Measurements from ENCODE around the gene SASH3.

Gene SASH3

DNA sequence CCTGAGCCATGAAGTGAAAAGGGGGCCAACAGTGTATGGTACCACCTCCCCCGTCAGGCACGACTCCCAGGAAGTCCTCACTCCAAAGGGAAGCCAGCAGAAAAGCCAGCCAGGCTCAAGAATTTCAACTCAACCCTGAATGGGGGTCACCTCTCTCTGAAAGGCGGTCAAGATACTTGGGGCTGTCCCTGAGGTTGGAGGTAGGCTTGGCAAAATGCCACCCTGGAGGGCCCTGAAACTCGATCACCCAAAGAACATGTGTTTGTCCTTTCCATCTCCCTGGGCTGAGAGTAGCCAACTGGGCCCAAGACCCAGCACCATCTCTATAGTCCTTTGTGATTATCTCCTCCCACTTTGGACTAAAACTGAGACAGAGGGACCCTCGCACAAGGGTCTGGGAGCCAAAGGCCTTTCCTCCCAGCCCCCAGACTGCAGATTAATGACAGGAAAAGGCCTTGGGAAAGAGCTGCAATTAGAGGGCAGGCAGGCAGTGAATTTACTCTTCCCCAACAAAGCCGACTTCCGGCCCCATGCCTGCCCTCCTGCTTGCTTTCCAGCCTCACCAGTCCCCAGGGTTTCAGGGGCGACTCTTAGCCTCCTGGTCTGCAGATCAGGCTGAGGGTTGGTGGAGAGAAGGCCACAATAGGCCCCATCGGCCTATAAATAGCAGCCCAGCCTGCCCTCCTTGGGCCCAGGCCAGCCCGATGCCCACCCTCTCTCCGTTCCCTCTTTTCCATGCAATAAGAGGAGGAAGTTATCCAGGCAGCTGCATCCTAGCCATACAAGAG lies 5.6 kb downstream of the SASH3 start:
- DNase-seq = no peak

DNA sequence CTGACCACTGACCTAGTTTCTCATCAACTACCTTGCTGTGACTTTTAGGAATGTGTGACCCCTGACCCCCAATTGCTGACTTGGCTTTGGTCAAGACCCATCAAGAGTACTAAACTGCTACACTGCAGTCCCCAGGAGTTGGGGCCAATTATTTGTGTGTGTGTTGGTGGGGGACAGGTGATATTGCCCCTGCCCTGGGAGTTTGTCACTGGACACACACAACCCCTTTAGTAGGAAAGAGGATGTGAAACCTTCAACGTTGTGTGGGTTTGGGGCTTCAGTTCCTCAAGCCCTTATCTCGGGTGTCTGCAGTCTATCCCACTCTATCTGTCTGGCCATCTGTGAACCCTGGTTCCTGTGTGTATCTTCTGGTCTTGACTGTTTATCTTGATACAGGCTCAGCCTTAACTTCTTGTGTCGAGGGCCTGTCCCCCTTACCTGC lies 6.5 kb downstream of the SASH3 start:
- DNase-seq = no peak

DNA sequence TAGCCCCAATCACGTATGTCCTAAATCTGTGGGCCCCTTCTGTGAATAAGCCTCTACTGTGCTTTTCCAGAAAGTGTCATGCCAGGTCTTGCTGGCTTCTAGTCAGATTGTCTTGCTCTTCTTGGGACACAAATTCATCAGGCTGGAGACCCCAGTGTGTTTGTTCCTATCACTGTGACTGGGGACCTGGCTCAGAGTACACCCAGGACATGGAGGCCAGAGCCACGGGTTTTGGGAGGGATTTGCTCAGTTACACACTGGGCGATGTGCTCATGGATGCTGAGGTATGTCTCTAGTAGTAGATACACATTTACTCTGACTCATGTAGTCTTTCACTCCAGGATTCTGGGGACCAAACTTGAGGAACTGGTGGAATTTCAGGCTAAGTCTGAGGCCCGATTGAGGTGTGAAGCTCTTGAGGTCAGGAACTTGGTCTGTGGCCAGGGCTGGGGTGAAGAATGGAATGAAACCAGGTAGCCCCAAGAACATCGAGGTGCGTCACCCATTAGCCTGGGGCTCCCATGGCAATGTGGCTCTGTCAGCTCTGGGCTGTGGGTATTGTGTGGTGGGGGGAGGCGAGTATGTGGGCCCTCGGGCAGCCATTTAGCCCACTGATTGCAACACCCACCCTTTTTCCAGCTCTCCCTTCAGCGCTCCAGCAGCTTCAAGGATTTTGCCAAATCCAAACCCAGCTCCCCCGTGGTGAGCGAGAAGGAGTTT lies 7.7 kb downstream of the SASH3 start:
- no peak for DNase-seq

DNA sequence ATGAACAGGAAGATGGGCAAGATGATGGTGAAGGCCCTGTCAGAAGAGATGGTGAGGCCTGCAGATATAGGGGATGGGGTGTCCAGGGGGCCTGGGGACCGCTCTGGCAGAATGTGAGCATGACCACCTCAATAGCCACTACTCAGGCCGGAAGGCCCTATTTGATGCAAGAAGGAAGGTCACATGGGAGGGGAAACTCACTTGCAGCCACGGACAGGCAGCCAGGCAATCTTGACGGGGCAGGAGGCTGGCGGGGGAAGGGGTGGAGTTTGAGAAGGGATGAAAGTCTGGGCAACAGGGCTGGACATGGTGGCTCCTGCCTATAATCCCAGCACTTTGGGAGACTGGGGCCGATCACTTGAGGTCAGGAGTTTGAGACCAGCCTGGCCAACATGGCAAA lies 8.8 kb downstream of the SASH3 start:
- DNase-seq = no peak

DNA sequence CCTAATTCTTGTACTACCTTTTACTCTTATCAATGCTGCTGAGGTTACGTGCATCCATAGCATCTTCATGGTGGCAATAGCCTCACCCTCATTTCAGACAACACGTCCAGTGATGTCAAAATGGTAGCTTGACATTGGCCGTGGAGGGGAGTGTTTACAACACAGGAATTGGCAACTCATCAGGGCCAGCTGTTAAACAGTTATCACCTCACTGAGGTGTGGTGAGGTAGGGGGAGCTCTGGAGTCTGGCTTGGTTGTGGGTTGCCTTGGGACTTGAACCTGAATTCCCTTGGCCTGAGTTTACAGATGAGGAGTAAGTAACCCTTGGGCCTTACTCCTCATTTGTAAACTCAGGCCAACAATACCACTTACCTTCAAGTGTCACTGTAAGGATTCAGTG lies 10.4 kb downstream of the SASH3 start:
- no peak for DNase-seq

DNA sequence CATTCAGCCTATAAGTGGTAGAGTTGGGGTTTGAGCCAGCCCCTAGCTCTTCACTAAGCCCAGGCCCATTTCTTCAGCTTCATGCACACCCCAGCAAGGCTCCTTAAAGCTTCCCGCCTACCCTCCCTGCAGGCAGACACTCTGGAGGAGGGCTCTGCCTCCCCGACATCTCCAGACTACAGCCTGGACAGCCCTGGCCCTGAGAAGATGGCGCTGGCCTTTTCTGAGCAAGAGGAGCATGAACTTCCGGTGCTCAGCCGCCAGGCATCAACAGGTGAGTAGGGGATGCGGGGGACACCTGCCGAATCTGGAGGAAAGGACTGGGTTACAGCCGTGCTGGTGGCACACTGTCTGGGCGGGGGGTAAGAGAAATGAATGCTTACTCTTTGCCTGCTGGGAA lies 11.1 kb downstream of the SASH3 start:
- DNase-seq = no peak

DNA sequence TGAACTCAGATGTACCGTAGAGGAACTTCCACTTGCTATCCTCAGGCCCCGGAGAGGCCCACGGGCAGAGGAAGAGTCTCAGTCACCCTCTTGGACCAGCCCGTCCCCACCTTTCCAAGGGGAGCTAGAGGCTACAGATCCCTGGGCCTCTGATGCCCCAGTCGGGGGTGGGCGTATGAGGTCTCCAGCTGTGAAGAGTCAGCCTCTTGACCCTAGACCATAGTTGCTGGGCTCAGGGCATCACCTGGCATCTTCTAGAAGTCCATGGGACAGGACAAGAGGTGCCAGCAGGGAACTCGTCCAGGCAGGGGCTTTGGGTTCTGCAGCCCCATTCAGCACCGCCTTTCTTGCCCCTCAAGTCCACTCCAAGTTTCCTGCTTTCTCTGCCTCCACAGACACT lies 11.6 kb downstream of the SASH3 start:
- no peak for DNase-seq

DNA sequence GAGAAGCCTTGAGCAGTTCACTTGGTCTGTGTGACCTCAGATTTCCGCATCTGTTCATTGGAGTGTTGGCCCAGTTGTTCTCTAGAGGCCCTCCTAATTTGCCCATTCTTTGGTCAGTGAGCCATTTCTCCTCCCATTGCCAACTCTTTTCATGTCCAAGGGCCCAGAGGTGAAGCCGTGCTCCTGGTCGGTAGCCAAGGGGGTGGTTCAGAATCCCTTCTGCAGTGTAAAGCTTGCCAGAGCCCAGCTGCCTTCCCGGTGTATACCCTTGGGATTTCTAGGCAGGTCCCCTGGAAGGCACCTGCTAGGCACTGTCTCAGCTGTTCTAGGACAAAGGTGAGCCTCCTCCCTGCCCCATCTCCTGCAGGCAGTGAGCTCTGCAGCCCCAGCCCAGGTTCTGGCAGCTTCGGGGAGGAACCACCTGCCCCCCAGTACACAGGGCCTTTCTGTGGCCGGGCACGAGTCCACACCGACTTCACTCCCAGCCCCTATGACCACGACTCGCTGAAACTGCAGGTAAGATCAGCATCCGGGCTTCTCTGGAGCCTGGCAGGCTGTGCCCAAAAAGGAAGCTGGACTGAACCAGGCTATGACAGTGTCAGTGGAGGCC lies 12.3 kb downstream of the SASH3 start:
- DNase-seq = no peak

DNA sequence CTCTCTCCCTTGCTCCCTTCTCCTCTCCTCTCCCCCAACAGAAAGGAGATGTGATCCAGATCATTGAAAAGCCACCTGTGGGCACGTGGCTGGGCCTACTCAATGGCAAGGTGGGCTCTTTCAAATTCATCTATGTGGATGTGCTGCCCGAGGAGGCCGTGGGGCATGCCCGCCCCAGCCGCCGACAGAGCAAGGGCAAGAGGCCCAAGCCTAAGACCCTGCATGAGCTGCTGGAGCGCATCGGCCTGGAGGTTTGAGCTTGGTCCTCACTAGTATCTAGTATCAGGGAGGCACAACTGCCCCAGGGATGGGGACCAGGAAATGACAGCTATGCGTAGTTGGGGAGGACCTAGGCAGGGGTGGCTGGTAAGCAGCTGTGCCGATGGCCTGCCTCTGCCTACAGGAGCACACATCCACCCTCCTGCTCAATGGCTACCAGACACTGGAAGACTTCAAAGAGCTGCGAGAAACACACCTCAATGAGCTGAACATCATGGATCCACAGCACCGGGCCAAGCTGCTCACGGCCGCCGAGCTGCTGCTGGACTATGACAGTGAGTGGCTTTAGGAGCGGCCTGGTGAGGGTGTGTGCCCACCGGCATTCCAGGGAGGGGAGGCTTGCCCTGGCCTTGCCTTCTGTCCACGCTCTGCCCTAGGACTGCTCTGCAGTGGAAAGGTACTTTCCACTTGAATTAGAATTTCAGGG lies 13.0 kb downstream of the SASH3 start:
- DNase-seq = no peak

DNA sequence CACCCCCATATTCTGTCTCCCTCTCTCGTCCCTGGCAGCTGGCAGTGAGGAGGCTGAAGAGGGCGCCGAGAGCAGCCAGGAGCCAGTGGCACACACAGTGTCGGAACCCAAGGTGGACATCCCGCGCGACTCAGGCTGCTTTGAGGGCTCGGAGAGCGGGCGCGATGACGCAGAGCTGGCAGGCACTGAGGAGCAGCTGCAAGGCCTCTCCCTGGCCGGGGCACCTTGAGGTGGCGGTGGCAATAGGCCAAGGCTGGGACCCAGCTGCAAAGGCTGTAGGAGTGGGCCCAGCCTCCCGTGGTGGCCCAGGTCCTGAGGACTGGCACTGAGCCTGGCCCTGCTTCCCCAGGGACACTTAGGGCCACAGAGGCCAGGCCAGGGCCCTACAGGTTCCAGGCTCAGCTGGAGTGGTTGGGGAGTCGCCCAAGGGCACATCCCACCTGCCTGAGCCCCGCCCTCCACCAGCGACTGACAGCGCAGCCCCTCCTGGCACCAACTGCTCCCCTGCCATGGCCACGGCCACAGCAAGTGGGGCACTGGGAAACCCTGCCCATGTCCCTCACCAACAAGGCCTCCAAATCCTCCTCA lies 13.9 kb downstream of the SASH3 start:
- DNase-seq = no peak

DNA sequence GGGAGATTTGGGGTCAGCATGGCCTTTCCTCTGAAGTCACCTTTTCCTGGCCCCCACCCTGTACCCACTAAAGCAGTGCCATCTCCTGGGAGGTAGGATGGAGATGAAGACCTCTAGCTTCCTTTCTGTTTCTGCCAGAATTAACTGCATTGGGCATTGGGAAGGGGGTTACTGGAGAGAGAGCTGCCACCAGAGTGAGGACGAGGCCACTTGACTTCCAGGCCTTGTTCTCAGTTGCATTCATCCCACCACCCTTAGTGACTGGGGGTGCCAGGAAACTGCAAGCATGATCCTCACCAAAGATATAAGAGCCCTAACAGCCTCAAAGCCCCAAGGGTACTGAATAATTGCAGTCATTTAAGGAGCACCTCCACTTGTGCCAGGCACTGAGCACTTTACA lies 15.8 kb downstream of the SASH3 start:
- no peak for DNase-seq

DNA sequence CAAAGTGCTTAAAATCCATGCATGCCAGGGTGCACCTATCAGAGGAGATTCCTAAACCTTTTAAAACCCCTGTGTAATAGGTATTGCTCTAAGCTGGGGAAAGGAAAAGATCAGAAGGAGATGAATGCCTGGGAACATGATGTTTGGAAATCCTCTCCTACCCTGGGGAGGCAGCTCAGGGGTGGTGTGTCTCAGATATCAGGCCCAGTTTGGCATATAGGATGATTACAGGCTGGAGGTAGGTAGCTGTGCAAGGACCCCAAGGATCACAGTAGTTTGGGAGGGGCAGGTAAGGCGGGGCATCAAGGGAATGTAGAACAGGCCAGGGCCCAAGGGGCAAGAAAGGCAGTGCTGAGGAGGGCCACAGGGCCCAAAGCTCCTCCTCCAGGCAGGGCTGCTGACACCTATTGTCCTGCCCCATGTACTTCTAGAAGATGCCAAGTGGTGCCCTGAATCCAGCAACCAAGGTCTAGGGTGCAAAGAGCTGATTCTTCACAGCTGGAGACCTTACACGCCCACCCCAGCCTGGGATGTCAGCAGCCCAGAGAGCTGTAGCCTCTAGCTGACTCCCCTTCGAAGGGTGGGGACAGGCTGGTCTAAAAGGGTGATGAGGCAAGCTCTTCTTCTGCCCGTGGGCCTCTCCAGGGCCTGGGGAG lies 17.6 kb downstream of the SASH3 start:
- DNase-seq = no peak

DNA sequence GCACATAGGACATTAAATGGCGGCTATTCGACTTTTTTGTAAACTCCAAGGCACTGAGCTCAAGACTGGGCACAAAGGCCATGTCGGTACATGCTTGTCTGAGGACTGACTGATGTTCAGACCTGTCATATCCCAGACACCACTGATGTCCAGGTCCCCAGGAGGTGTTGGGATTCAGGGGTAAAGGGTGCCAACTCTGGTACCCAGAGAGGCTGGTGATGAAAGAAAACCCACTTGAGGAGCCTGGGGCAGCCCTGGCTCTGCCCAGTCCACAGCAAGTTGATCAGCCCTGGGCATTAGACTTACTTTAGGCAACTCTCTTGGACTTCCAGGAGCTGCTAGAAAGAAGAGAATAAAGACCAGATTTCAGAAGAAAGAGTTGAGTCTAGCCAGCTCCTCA lies 18.7 kb downstream of the SASH3 start:
- DNase-seq = no peak

DNA sequence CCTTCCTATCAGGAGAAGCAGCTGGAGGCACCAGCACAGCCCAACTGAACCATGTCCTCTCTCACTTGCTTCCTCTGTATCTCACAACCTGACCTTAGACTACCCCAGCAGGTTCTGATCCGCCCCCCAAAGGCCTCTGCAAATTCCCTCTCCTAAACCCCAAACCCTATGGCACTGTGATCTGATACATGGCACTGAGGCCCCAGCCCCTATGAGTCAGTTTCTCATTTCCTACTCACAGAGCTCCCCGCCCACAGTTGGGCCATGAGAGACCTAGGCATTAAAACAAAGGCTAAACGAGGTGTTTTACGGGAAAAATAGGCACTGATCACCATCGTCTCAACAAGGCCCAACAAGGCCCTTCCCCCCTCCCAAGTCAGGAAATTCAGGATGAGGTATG lies 19.1 kb downstream of the SASH3 start:
- peak; percentile 37 for DNase-seq

DNA sequence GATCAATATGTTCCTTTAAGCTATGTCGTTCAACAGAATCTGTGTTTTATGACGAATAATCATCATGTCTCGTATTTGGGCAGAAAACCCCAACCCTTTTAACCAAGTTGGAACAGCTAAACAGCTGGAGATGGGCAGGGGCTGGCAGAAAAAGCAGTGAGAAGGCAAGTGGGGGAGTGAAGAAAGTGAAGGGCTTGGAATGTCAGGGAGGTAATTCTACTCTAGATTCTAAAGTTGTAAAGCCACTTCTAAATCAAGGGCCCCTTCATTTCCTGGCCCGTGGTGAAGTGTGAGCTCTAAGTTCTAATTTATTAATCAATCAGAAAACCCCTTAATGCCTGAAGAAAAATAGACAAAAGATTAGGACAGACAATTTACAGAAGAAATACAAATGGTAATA lies 20.4 kb downstream of the SASH3 start:
- no peak for DNase-seq

DNA sequence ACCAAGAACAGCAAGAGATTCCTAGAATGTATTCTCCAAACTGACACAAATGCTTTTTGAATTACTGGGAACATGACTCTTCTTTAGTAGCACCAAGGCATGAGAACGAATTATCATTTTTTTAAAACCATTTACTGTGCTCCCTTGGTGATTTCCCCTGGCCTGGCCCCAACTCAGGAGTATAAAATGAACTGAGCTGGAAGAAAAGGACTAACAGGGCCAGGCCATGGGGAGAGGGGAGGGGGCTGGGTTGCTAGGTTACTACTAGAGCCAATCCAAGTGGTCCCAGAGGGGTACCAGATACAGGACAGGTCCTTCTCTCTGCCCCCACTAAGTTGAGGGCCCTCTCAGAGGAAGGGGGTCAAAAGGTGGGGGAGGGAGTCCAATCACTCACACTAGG lies 23.1 kb downstream of the SASH3 start:
- no peak for DNase-seq

DNA sequence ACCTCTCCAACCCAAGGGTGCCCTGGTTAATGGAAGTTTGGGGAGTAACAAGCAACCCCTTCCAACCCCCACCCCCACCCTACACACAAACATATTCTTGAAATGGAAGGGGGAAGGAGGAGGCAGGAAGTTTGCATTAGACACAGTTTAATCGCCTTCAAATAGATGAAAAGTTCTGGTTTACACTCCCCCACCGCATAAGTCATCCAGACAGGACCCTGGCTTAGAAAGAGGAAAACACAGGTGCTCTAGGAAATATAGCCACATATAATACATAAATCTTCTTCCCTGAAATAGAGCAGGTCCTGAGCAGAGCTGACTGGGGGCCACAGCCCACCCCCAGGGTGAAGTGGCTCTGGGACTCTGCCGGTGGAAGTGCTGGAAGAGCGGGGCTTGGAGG lies 25.1 kb downstream of the SASH3 start:
- no peak for DNase-seq

DNA sequence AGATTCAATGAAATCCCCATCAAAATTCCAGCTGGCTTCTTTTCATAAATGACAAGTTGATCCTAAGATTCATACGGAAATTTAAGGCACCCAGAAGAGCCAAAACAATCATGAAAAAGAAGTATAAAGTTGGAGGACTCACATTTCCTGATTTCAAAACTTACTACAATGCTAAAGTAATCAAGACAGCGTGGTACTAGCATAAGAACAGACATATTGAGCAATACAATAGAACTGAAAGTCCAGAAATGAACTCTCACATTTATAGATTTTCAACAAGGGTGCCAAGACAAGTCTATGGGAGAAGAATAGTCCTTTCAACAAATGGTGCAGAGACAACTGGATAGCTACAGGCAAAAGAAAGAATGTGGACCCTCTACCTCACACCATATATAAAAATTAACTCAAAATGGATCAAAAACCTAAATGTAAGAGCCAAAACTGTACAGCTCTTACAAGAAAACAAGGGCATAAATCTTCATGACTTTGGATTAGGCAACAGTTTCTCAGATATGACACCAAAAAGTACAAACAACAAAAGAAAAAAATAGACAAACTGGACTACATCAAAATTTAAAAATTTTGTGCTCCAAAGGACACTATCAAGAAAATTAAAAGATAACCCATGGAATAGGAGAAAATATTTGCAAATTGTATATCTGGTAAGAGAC lies 28.5 kb downstream of the SASH3 start:
- DNase-seq = no peak

DNA sequence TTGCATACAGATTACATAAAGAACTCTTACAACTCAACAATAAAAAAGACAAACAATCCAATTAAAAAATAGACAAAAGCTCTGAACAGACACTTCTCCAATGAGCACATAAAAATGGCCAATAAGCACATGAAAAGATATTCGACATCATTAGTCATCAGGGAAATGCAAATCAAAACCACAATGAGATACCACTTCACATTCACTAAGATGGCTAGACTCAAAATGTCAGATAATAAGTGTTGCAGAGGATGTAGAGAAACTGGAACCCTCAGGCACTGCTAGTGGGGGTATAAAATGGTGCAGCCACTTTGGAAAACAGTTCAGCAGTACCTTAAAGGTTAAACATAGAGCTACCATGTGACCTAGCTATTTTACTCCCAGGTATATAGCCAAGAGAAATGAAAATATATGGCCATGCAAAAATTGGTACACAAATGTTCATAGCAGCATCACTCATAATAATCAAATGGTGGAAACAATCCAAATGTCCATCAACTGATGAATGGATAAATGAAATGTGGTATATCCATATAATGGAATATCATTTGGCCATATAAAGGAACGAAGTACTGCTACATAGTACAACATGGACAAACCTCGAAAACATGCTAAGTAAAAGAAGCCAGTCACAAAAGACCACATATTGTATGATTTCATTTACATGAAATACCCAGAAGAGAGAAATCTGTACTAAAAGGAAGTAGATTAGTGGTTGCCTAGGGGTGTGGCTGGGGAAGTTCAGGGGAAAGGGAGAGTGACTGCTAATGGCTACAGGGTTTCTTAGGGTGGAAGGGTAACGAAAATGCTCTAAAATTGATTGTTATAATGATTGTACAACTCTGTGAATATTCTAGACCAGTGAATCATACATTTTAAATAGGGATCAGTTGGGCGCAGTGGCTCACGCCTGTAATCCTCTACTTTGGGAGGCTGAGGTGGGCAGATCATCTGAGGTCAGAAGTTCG lies 29.4 kb downstream of the SASH3 start:
- no peak for DNase-seq

DNA sequence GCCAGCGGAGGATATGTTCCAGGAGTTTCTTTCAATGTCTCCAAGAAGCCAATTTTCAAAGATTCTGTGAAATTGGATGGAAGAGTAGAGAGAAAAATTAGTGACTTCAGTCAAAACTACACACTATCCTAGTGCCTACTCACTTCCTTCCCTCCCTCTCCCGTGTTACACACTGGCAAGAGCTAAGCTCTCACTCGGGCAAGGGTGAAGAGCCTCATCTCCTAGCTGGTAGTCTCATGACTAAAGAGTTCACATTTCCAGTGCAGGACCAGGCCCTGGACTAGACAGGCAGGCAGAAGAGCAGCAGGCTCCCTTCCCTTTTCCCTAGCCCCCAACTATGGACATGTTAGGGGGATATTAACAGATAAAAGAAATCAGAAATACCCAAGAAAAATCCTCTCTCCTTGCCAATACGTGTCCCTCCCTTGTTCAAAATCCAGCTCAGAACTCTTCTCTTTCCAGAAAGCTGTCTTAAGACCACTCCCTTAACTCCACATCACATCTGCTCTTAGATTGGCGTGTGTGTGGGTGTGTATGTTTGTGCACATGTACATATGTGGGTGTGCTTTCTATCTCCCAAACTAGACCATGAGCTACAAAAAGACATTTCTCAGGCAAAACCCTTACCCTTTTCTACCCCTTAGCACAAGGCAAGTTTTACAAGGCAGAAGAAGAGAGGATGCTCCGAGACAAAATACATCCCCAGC lies 34.1 kb downstream of the SASH3 start:
- DNase-seq = no peak
